Stimulated activated CD4-positive, alpha-beta T cell treated with anti-CD3 and anti-CD28 coated beads, Interleukin-1b, Interleukin-23, amount 100 ng/mL, for 4 hours (primary cell): ENCODE data around the gene PYGB.

Experiments
- DNase-seq, 2 donors: peaks; one replicate each; pipeline ENCODE4 v3.0.0-alpha.2; 2020; ENCODE audit warnings: low read depth in 2 of 2

Gene PYGB

DNA sequence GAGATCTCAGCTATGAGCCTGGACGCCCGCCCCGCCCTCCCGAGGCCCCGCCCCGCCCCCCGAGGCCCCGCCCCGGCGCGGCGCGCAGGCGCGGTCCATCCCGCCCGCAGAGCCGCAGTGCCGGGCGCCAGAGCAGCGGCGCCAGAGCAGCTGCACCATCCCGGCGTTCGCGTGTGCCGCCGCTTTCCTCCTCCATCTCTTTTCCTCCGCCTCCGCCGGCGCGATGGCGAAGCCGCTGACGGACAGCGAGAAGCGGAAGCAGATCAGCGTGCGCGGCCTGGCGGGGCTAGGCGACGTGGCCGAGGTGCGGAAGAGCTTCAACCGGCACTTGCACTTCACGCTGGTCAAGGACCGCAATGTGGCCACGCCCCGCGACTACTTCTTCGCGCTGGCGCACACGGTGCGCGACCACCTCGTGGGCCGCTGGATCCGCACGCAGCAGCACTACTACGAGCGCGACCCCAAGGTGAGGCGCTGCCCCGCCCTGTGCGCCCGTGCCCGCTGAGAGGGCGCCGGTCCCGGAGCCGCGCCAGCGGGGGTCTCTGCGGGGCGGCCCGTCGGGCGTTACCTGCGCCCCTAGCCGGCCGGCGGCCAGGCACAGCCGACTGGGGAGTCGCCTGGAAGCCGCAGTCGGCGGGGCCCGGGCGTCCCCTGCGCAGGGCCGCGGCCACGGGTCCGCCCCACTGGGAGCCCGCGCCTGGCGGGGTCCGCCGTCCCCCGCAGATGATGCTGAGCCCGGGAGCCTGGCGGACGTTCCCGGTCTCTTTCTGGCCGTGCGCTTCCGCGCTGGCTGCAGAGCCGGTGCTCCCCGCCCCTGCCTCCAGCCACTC is at the start of gene PYGB:
Gene PYGB (plus strand): TSS at position 130 of the 830 bp plus-strand sequence. CDS start 94 bp downstream, at position 224.
- peak; percentile 69 to 72 for DNase-seq

- DNase-seq, result no peak
Measured at GRCh38 chr20:25198663-25199383, 49.1 kb upstream of the PYGB start.

DNA sequence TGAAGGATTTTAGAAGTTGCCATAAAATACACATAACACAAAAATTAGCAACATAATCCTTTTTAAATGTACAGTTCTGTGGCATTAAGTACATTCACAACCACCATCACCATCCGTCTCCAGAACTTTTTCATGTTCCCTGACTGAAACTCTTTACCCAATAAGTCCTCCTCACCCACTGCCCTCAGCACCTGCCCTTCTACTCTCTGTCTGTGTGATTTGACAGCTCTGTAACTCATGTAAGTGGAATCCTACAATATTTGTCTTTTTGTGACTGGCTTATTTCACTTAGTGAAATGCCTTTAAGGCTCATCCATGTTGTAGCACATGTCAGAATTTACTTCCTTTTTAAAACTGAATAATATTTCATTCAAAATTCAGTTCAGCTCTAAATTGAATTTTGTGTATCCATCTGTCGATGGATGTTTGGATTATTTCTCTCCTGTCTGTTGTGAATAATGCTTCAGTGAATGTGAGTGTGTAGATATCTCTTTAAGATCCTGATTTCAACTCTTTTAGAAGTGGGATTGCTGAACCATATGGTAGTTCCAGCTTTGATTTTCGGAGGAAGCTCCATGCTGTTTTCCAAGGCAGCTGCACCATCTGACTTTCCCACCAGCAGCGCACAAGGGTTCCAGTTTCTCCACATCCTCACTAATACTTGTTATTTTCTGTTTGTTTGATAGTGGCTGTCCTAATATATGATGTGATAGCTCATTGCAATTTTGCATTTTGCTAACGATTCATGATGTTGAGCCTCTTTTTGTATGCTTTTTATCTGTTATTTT is 48.2 kb upstream of the PYGB start:
- no peak for DNase-seq

- no peak for DNase-seq
Measured at GRCh38 chr20:25203089-25203488, 44.8 kb upstream of the PYGB start.

DNA sequence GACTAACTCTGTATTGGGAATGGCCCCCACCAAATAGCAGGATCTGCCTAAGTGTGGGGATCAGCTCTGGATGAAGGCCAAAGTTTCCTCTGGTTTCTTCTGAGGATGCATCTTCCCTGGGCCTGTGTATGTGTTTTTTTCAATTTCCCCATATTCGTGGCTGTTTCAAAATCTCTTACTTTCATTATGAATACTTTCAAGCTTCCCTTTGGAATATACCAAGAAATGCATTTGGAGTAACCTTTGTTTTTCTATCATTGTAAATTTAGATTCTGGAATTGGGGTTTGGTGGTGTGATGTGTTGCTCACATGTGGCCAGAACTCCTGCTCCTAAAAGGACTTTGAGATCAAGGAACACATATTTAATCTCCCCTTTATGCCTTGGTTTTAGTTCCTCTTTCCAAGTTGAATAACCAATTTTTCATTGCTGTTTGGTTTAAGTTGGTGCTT is 44.0 kb upstream of the PYGB start:
- DNase-seq, result no peak

- no peak for DNase-seq
Measured at GRCh38 chr20:25204550-25205276, 43.2 kb upstream of the PYGB start.

GRCh38 chr20:25205277-25206062 is 42.4 kb upstream of the PYGB start:
- DNase-seq, result no peak

- DNase-seq, result no peak
Measured at GRCh38 chr20:25206063-25206403, 41.9 kb upstream of the PYGB start.

DNA sequence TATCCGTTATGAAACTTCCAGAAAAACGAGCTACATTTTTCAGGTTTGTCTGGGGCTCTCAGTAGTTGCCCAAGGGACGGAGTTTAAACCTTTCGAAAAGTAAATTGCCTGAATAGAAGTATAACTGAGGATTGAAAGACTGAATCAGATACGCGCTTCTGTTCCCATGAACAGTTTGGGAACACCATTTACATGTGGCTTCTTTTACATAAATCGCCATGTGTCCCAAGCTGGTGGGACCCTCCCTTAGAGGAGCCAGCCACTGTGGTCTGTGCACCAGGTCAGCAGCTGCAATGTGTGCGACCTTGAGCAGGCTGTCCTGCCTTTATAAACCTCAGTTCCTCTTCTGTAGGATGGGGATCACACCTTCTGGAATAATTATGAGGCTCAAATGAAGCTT is 41.3 kb upstream of the PYGB start:
- no peak for DNase-seq

DNA sequence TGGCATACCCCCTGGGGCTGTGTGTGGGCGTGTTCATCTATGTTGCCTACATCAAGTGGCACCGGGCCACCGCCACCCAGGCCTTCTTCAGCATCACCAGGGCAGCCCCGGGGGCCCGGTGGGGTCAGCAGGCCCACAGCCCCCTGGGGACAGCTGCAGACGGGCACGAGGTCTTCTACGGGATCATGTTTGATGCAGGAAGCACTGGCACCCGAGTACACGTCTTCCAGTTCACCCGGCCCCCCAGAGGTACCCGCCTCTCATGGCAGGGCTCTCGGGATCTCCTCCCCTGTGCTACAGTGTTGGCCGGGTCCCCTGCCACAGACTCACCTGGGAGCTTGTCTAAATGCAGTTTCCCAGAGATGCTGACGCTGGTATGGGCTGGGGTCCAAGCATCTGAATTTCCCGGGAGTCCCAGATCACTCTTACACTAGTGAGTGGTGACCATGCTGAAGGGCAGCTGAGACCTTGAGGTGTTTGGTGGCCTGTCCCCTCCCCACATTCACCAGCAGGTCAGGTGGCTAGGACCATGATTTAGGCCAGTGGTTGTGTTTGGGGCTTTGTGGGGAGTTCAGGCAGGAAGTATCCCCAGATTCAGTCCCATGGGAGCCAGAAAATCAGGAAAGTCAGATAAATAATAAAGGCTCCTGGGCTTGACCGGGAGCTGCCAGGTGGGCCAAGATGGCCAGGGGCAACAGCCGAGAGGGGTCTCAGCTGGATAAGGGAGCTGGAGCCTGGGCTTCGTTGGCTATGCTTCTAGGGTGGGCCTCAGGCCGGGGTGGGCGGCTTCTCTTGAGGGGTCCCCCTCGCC is 40.5 kb upstream of the PYGB start:
- no peak for DNase-seq

DNA sequence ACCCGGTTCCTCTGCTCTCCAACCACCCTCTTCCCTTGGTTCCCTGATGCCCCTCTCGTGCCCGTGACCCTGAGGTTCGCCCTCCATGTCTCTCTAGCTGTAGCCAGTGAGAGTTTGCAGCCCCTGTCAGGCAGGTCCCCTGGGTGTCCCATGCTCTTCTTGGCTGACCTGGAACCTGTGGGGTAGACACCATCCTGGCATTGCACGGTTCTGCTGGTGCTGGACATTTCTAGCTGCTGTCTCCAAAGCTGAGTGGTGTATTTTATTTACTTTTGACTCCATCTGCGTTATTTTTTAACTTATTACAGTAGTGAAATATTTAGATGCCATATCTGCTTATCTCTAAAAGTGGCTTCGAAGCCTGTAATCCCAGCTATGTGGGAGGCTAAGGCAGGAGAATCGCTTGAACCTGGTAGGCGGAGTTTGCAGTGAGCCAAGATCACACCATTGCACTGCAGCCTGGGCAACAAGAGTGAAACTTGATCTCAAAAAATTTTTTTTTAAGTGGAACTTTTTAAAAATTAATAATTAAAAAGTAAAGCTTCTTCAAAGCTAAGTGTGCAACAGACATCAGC is 39.8 kb upstream of the PYGB start:
- DNase-seq, result no peak

GRCh38 chr20:25209400-25209799 is 38.5 kb upstream of the PYGB start:
- DNase-seq, result no peak

- DNase-seq, result no peak
Measured at GRCh38 chr20:25209911-25210310, 38.0 kb upstream of the PYGB start.

GRCh38 chr20:25211273-25211672 is 36.6 kb upstream of the PYGB start:
- no peak for DNase-seq

GRCh38 chr20:25212242-25212641 is 35.6 kb upstream of the PYGB start:
- DNase-seq, result no peak

GRCh38 chr20:25213566-25214425 is 34.1 kb upstream of the PYGB start:
- DNase-seq, result no peak

GRCh38 chr20:25214426-25214790 is 33.5 kb upstream of the PYGB start:
- no peak for DNase-seq

GRCh38 chr20:25214819-25215218 is 33.1 kb upstream of the PYGB start:
- DNase-seq, result no peak

GRCh38 chr20:25215521-25215920 is 32.4 kb upstream of the PYGB start:
- no peak for DNase-seq
